Measurements from ENCODE around the gene CELA2B. TPM values are rescaled to one million over a fixed set of nuclear protein-coding genes. Genes with fewer than 3 reads are reported as not detected.

CELA2B gene
- total and polyA plus RNA-seq, 10 of the 15 experiments (the other 5 are each of a cell fraction or from before 2014, with no cell fraction given) = not detected

DNA sequence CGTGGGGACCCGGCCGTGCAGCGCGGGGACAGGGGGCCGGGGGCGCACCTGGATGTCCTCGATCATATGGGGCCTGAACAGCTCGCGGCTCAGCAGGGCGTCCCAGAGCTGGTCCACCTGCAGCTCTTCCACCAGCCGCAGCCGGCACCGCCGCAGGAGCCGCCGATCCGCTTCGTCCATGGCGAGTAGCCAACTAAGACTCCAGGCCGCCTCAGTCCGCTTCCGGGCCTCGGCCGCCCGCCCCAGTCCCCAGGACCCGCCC, 48.0 kb downstream of the CELA2B start, which contains the start of gene CASP9 (continued):
- TF ChIP-seq PRDM15 (CRISPR knock-in tag; IDR thresholded peaks at IDR 0.05) = no peak
- TF ChIP-seq CBX5 (IDR thresholded peaks at IDR 0.05; ENCODE audit: low read depth) = no peak
- TF ChIP-seq E2F4 (IDR thresholded peaks at IDR 0.05; ENCODE audit: low read depth, low read length) = no peak
- TF ChIP-seq, protein P1, sequence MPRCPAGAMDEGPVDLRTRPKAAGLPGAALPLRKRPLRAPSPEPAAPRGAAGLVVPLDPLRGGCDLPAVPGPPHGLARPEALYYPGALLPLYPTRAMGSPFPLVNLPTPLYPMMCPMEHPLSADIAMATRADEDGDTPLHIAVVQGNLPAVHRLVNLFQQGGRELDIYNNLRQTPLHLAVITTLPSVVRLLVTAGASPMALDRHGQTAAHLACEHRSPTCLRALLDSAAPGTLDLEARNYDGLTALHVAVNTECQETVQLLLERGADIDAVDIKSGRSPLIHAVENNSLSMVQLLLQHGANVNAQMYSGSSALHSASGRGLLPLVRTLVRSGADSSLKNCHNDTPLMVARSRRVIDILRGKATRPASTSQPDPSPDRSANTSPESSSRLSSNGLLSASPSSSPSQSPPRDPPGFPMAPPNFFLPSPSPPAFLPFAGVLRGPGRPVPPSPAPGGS (IDR thresholded peaks at IDR 0.05; ENCODE audit: borderline replicate concordance, insufficient read depth, low read depth, low read length, poor library complexity, severe bottlenecking) = no peak
- peak in 1 of 2 experiments; percentile 4; a peak in 1 of 3 replicates for TF ChIP-seq EGR1 (IDR thresholded peaks at IDR 0.05; ENCODE audit: borderline replicate concordance in 1 of 2, low read depth in 2 of 2, low read length in 2 of 2)
- TF ChIP-seq, protein P2, sequence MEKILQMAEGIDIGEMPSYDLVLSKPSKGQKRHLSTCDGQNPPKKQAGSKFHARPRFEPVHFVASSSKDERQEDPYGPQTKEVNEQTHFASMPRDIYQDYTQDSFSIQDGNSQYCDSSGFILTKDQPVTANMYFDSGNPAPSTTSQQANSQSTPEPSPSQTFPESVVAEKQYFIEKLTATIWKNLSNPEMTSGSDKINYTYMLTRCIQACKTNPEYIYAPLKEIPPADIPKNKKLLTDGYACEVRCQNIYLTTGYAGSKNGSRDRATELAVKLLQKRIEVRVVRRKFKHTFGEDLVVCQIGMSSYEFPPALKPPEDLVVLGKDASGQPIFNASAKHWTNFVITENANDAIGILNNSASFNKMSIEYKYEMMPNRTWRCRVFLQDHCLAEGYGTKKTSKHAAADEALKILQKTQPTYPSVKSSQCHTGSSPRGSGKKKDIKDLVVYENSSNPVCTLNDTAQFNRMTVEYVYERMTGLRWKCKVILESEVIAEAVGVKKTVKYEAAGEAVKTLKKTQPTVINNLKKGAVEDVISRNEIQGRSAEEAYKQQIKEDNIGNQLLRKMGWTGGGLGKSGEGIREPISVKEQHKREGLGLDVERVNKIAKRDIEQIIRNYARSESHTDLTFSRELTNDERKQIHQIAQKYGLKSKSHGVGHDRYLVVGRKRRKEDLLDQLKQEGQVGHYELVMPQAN (conservative IDR thresholded peaks at IDR 0.05) = peak; percentile 90
- no peak for TF ChIP-seq WRNIP1 (IDR thresholded peaks at IDR 0.05; ENCODE audit: borderline replicate concordance, low read depth, low read length)
- peak; percentile 57; the same call in 1 of the 2 replicates for TF ChIP-seq TAF1 (IDR thresholded peaks at IDR 0.05; ENCODE audit: borderline replicate concordance, low read depth, low read length)
- TF ChIP-seq DPF2 (IDR thresholded peaks at IDR 0.05) = peak; percentile 34; the same call in 1 of the 2 replicates
- TF ChIP-seq TARDBP (IDR thresholded peaks at IDR 0.05; ENCODE audit: borderline replicate concordance) = no peak
- TF ChIP-seq PAX8 (IDR thresholded peaks at IDR 0.05) = no peak
- no peak for TF ChIP-seq TBL1XR1 (IDR thresholded peaks at IDR 0.05; ENCODE audit: low read depth, low read length)
- 0 out of 2 replicates have a peak, but pooled peaks have one; percentile 42 for TF ChIP-seq SMAD5 (IDR thresholded peaks at IDR 0.05; ENCODE audit: low read depth)
- no peak for TF ChIP-seq SUZ12 (IDR thresholded peaks at IDR 0.05; ENCODE audit: unreplicated experiment)
- TF ChIP-seq IRF5 (IDR thresholded peaks at IDR 0.05; ENCODE audit: borderline replicate concordance) = no peak
- 0 out of 2 replicates have a peak, but pooled peaks have one; percentile 9 for TF ChIP-seq YY1 (IDR thresholded peaks at IDR 0.05; ENCODE audit: low read depth, low read length)
- no peak for TF ChIP-seq TCF3 (IDR thresholded peaks at IDR 0.05; ENCODE audit: borderline replicate concordance, insufficient read depth, low read depth, low read length)
- no peak for TF ChIP-seq ZSCAN29 (IDR thresholded peaks at IDR 0.05)
- 0 out of 2 replicates have a peak, but pooled peaks have one; percentile 46 for TF ChIP-seq BACH1 (IDR thresholded peaks at IDR 0.05; ENCODE audit: borderline replicate concordance)
- TF ChIP-seq IRF3 (IDR thresholded peaks at IDR 0.05) = no peak
- TF ChIP-seq POLR2A (IDR thresholded peaks at IDR 0.05; ENCODE audit: low read depth, low read length) = peak; percentile 94
- TF ChIP-seq ZNF207 (IDR thresholded peaks at IDR 0.05; ENCODE audit: borderline replicate concordance) = no peak

All from GM12878 (cell line).